OCI-LY7 (cell line): ENCODE results near the gene AATK. TPM values are rescaled to one million over a fixed set of nuclear protein-coding genes. Genes with fewer than 3 reads are reported as not detected.

Source experiments
- BruUV-seq: library from RNA; stranded (reverse); fragments of 400-500 nt; replicated peaks from 2 replicates; lab custom pipeline; 2021; lab: Mats Ljungman, UMichigan
- CTCF ChIA-PET: fragments of 300-600 bp; sonication (Branson Sonifier 250); formaldehyde crosslinking; loops from one replicate; lab custom pipeline; 2022; ENCODE audit warnings: antibody characterized with exemption; ENCODE audit not compliant: unreplicated experiment; lab: Charles Lee
- POLR2A ChIA-PET: fragments of 300-600 bp; sonication (Branson Sonifier 250); formaldehyde crosslinking; loops from one replicate; lab custom pipeline; 2022; ENCODE audit warnings: antibody characterized with exemption; lab: Charles Lee
- DNase-seq: peaks from one replicate; pipeline ENCODE4 v3.0.0-alpha.2; 2015; ENCODE audit warnings: low spot score
- H2AFZ ChIP-seq: fragments of 200-600 bp; sonication (generic), shearing (Covaris generic); 2 replicates; pipeline ENCODE4 v1.6.1; 2014; ENCODE audit warnings: mild to moderate bottlenecking, antibody characterized with exemption, low read length, moderate library complexity
- H3K27ac ChIP-seq: fragments of 200-600 bp; sonication (generic); 2 replicates; pipeline ENCODE4 v1.5.1; 2014; ENCODE audit warnings: mixed run types, low read depth, mild to moderate bottlenecking, moderate library complexity, low read length, inconsistent platforms; ENCODE audit not compliant: poor library complexity, severe bottlenecking
- H3K36me3 ChIP-seq: fragments of 200-600 bp; sonication (generic); 2 replicates; pipeline ENCODE4 v1.6.1; 2014; ENCODE audit warnings: mild to moderate bottlenecking, antibody characterized with exemption, low read length, moderate library complexity, mixed read lengths; ENCODE audit not compliant: insufficient read depth
- H3K4me1 ChIP-seq: fragments of 200-600 bp; sonication (generic); 2 replicates; pipeline ENCODE4 v1.5.1; 2014; ENCODE audit warnings: mild to moderate bottlenecking, low read length; ENCODE audit not compliant: insufficient read depth, poor library complexity, severe bottlenecking
- H3K4me2 ChIP-seq: fragments of 200-600 bp; sonication (generic); 2 replicates; pipeline ENCODE4 v1.6.1; 2014; ENCODE audit warnings: mild to moderate bottlenecking, low read length
- H3K4me3 ChIP-seq: fragments of 200-600 bp; sonication (generic); 2 replicates; pipeline ENCODE4 v1.5.1; 2014; ENCODE audit warnings: mild to moderate bottlenecking, low read depth, low read length; ENCODE audit not compliant: poor library complexity, severe bottlenecking
- H3K79me2 ChIP-seq: fragments of 200-600 bp; sonication (generic); 2 replicates; pipeline ENCODE4 v1.6.1; 2016; ENCODE audit warnings: low read depth, mild to moderate bottlenecking, low read length, moderate library complexity, mixed read lengths; ENCODE audit not compliant: insufficient read depth
- H3K9me2 ChIP-seq: fragments of 200-600 bp; sonication (generic); 2 replicates; pipeline ENCODE4 v1.6.1; 2016; ENCODE audit warnings: mild to moderate bottlenecking, low read length, mixed read lengths; ENCODE audit not compliant: insufficient read depth
- H3K9me3 ChIP-seq: fragments of 200-600 bp; sonication (generic); 2 replicates; pipeline ENCODE4 v1.6.1; 2014; ENCODE audit warnings: mild to moderate bottlenecking, mixed run types, low read length, mixed read lengths
- H4K20me1 ChIP-seq: fragments of 200-600 bp; sonication (generic); 2 replicates; pipeline ENCODE4 v1.6.1; 2014; ENCODE audit warnings: mild to moderate bottlenecking, antibody characterized with exemption, low read length, moderate library complexity, mixed read lengths; ENCODE audit not compliant: insufficient read depth
- EZH2phosphoT487 ChIP-seq: fragments of 200-600 bp; sonication (generic); IDR thresholded peaks from 2 replicates; pipeline ENCODE4 v1.6.1; 2018; ENCODE audit warnings: low read depth, borderline replicate concordance, mild to moderate bottlenecking, mixed run types, antibody characterized with exemption, low read length, moderate library complexity, mixed read lengths
- intact Hi-C: fragments of 100-400 bp; cut with micrococcal nuclease; formaldehyde crosslinking; loops from one replicate; pipeline ENCODE4 v1.10.0; 2022; ENCODE audit not compliant: unreplicated experiment
- total RNA-seq, 2 experiments: library from RNA; depleted of rRNA in 1 of 2; stranded (reverse); fragments of >200 nt in 1 of 2; shearing (Covaris generic) in 1 of 2; gene quantifications; 2 replicates each; pipeline ENCODE4 v1.2.3, GENCODE V29; 2014 to 2022
- TF ChIP-seq, protein P1 (sequence below): fragments of 200-600 bp; sonication (generic); conservative IDR thresholded peaks from 2 replicates; pipeline ENCODE4 v1.5.1; 2014; ENCODE audit warnings: mild to moderate bottlenecking, antibody characterized with exemption, low read length, moderate library complexity, mixed read lengths

Gene AATK
- total RNA-seq, 2 experiments from 2014 or later: 0.03 TPM; not detected in 1

- ChIA-PET CTCF (interaction anchor here (1.2 kb wide), 1 partner anchor 11 kb away, joined by 3 read pairs; no protein-coding TSS in a partner anchor), POLR2A (no interaction called here)
- Histone ChIP-seq H3K9me2 (no peaks in the 10 kb centered on the region), H3K9me3 (no peaks in the 10 kb centered on the region), H3K4me3 (no peak overlapping the region), H3K27ac (peak overlapping the region; percentile 56), H2AFZ (no peak overlapping the region), H3K4me2 (no peak overlapping the region), H3K79me2 (no peaks in the 10 kb centered on the region), H3K36me3 (peaks cover 32% of the 10 kb centered on the region), H4K20me1 (no peaks in the 10 kb centered on the region), H3K4me1 (peaks cover 12% of the 10 kb centered on the region)
- no peak for DNase-seq
- TF ChIP-seq EZH2phosphoT487: no peak
- TF ChIP-seq, protein P1, sequence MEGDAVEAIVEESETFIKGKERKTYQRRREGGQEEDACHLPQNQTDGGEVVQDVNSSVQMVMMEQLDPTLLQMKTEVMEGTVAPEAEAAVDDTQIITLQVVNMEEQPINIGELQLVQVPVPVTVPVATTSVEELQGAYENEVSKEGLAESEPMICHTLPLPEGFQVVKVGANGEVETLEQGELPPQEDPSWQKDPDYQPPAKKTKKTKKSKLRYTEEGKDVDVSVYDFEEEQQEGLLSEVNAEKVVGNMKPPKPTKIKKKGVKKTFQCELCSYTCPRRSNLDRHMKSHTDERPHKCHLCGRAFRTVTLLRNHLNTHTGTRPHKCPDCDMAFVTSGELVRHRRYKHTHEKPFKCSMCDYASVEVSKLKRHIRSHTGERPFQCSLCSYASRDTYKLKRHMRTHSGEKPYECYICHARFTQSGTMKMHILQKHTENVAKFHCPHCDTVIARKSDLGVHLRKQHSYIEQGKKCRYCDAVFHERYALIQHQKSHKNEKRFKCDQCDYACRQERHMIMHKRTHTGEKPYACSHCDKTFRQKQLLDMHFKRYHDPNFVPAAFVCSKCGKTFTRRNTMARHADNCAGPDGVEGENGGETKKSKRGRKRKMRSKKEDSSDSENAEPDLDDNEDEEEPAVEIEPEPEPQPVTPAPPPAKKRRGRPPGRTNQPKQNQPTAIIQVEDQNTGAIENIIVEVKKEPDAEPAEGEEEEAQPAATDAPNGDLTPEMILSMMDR: no peak
- intact Hi-C loops: loop anchor here (1.0 kb wide), 3 partner anchors 17 to 45 kb away; partner anchors contain the start of genes NDUFAF8 and TEPSIN
- BruUV-seq: no TSS peak
Measured at GRCh38 chr17:81206657-81207056, 40.6 kb upstream of the AATK start.

DNA sequence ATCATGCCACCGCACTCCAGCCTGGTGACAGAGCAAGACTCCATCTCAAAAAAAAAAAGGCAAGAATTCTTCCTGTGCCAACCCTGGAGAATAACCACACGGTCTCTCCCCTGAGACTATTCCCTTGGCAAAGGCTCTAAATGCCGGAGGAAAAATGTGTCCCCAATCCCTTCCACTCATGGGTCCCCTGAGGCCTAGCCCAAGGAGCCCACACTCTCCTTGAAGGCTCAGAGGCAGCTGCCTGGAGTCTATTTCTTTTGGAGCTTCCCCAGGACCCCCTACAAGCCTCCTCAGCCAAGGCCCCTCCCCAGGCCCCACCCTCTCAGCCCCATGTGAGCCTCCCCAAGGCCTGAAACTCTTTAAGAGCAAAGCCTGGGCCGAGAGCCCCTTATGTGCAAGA lies 40.1 kb upstream of the AATK start:
- BruUV-seq: no TSS peak
- Histone ChIP-seq H3K9me2 (no peaks in the 10 kb centered on the region), H3K4me3 (no peak overlapping the region), H3K79me2 (no peaks in the 10 kb centered on the region), H4K20me1 (no peaks in the 10 kb centered on the region), H3K36me3 (peaks cover 35% of the 10 kb centered on the region), H2AFZ (no peak overlapping the region), H3K4me1 (peaks cover 16% of the 10 kb centered on the region), H3K4me2 (no peak overlapping the region), H3K27ac (no peak overlapping the region), H3K9me3 (no peaks in the 10 kb centered on the region)
- intact Hi-C loops: no loop called here
- DNase-seq: no peak
- TF ChIP-seq, protein P1: no peak
- TF ChIP-seq EZH2phosphoT487: no peak
- POLR2A ChIA-PET: interaction anchor here (1.2 kb wide), 1 partner anchor 21 kb away, joined by 3 read pairs; no protein-coding TSS in a partner anchor
- CTCF ChIA-PET: interaction anchor here (1.2 kb wide), 1 partner anchor 10 kb away, joined by 3 read pairs; no protein-coding TSS in a partner anchor

GRCh38 chr17:81204578-81204977 lies 38.6 kb upstream of the AATK start:
- no peak overlapping the region for H2AFZ ChIP-seq
- no peak for DNase-seq
- ChIA-PET POLR2A (interaction anchor here (0.6 kb wide), 1 partner anchor 215 kb away, joined by 3 read pairs; no protein-coding TSS in a partner anchor), CTCF (no interaction called here)
- H3K79me2 ChIP-seq: no peaks in the 10 kb centered on the region
- no peak overlapping the region for H3K27ac ChIP-seq
- H3K4me2 ChIP-seq: no peak overlapping the region
- BruUV-seq: no TSS peak
- intact Hi-C loops: no loop called here
- TF ChIP-seq, protein P1: no peak
- TF ChIP-seq EZH2phosphoT487: no peak
- no peak overlapping the region for H3K4me3 ChIP-seq
- no peaks in the 10 kb centered on the region for H4K20me1 ChIP-seq
- H3K9me2 ChIP-seq: no peaks in the 10 kb centered on the region
- H3K4me1 ChIP-seq: peaks cover 19% of the 10 kb centered on the region
- H3K9me3 ChIP-seq: no peaks in the 10 kb centered on the region
- H3K36me3 ChIP-seq: peaks cover 36% of the 10 kb centered on the region
